GM18868 (cell line): ENCODE measurements around the gene NDUFAF3.

Experiments
- ATAC-seq: cut with Tn5 transposase; IDR thresholded peaks from one replicate; pipeline ENCODE4 v1.9.1; 2021; ENCODE audit warnings: mild to moderate bottlenecking, moderate library complexity; ENCODE audit not compliant: unreplicated experiment

Gene NDUFAF3

DNA sequence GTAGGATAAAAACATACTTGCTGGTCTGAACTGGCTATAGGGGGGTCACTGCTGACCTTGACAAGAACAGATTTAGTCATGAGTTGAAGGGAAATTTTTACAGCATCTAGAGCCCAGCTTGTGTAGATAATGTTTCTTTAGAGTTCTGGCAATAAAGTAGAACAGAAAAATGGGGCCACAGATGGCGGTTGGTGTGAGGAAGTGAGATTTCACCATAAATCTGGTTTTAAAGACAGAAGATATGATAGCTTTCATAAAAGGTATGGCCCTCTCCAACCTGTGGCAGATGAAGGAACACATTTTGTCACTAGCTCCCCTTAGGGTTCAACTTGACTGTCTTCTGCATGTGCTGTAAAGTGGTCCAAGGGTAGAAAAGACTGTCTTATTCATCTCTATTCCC, 31.6 kb downstream of the NDUFAF3 start:
- no peak for ATAC-seq

DNA sequence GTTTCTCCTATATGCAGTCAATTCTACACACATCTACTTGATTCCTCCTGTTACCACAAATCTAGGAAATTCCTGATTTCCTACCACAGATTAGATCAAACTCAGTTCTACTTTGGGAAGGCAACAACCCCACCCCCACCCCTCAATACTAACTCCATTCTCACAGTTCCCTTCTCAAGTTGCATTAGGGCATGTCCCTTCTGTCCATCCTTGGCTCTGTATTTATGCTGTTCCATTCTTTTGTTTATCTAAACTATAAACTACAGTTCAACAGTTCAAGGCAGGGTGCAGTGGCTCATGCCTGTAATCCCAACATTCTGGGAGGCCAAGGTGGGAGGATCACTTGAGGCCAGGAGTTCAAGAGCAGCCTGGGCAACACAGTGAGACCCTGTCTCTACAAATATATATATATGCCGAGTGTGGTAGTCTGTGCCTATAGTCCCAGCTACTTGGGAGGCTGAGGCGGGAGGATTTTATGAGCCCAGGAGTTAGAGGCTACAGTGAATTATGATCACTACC, 32.5 kb downstream of the NDUFAF3 start:
- no peak for ATAC-seq

GRCh38 chr3:49057268-49057667, 35.3 kb downstream of the NDUFAF3 start:
- no peak for ATAC-seq

- ATAC-seq = no peak
These were observed 36.1 kb downstream of the NDUFAF3 start for GRCh38 chr3:49058011-49058410.
